ENCODE results near the gene PICK1. TPM values are rescaled to one million over a fixed set of nuclear protein-coding genes. Genes with fewer than 3 reads are reported as not detected.

The PICK1 gene
- total RNA-seq, 1 experiment from 2014 or later = 26.6 TPM

DNA sequence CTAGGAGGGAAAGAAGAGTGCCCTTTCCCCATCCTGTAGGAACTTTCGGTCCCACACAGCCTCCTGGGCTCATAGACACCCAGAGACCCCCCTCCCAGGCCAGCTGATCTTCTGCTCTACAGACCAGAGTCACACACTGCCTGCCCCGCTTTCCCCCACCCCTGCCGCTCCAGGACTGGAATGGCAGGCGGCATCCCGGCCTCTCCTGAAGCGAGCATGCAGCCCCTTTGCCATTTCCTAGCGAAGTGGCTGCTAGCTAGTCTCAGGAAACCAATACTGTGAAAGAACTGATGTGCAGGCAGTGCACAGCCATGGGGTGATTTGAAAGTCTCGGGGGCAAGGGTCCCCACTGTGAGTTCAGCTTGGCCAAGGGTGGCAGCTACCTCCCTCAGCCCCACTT is 8.3 kb downstream of the PICK1 start:
- Histone ChIP-seq H3K36me3 (ENCODE audit: insufficient read depth, low read length, poor library complexity, severe bottlenecking) (no peaks in the 10 kb centered on the region), H3K27ac (ENCODE audit: low read depth, low read length, poor library complexity, severe bottlenecking) (no peak overlapping the region), H3K4me3 (ENCODE audit: low read depth, low read length, poor library complexity, severe bottlenecking) (no peak overlapping the region), H3K27me3 (replicated peaks; ENCODE audit: insufficient read depth, low read depth, low read length, poor library complexity) (no peaks in the 10 kb centered on the region), H3K4me1 (ENCODE audit: insufficient read depth, low read length, poor library complexity, severe bottlenecking) (no peaks in the 10 kb centered on the region), H3K9me3 (ENCODE audit: low read depth, low read length, poor library complexity, severe bottlenecking) (no peaks in the 10 kb centered on the region)
- no TSS peak for BruUV-seq (replicated peaks)
- intact Hi-C loops (cut with micrococcal nuclease; ENCODE audit: unreplicated experiment) = no loop called here
- POLR2A ChIA-PET (ENCODE audit: low non-redundant PET) = no interaction called here
- TF ChIP-seq CTCF (conservative IDR thresholded peaks at IDR 0.05; ENCODE audit: low read depth, low read length) (no peak), EZH2 (IDR thresholded peaks at IDR 0.05; ENCODE audit: borderline replicate concordance, low read depth, low read length, poor library complexity, severe bottlenecking) (no peak)
- DNase-seq (ENCODE audit: low spot score) = no peak
- CTCF ChIA-PET = no interaction called here

GRCh38 chr22:38066381-38067027 is 9.3 kb downstream of the PICK1 start:
- CTCF ChIA-PET = no interaction called here
- no peaks in the 10 kb centered on the region for H3K4me1 ChIP-seq (ENCODE audit: insufficient read depth, low read length, poor library complexity, severe bottlenecking)
- DNase-seq (ENCODE audit: low spot score) = no peak
- no peak overlapping the region for H3K27ac ChIP-seq (ENCODE audit: low read depth, low read length, poor library complexity, severe bottlenecking)
- no peak for TF ChIP-seq CTCF (conservative IDR thresholded peaks at IDR 0.05; ENCODE audit: low read depth, low read length)
- no peak for TF ChIP-seq EZH2 (IDR thresholded peaks at IDR 0.05; ENCODE audit: borderline replicate concordance, low read depth, low read length, poor library complexity, severe bottlenecking)
- POLR2A ChIA-PET (ENCODE audit: low non-redundant PET) = no interaction called here
- no TSS peak for BruUV-seq (replicated peaks)
- H3K4me3 ChIP-seq (ENCODE audit: low read depth, low read length, poor library complexity, severe bottlenecking) = no peak overlapping the region
- H3K36me3 ChIP-seq (ENCODE audit: insufficient read depth, low read length, poor library complexity, severe bottlenecking) = no peaks in the 10 kb centered on the region
- no peaks in the 10 kb centered on the region for H3K9me3 ChIP-seq (ENCODE audit: low read depth, low read length, poor library complexity, severe bottlenecking)
- no peaks in the 10 kb centered on the region for H3K27me3 ChIP-seq (replicated peaks; ENCODE audit: insufficient read depth, low read depth, low read length, poor library complexity)
- intact Hi-C loops (cut with micrococcal nuclease; ENCODE audit: unreplicated experiment) = no loop called here

DNA sequence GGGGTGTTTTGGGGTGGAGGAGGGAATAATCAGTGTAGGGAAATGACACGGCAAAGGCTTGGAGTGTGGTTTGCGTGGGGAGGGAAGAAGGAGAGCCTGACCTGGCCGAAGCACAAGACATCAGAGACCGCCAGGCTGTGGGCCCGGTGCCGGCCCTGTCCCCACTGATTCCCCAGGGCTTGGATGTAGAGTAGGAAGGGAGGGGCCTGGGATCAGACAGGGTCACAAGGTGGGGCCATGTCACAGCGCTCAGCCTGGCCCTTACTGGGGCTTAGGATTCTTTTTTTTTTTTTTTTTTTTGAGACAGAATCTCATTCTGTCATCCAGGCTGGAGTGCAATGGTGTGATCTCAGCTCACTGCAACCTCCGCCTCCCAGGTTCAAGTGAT is 9.8 kb downstream of the PICK1 start:
- TF ChIP-seq EZH2 (IDR thresholded peaks at IDR 0.05; ENCODE audit: borderline replicate concordance, low read depth, low read length, poor library complexity, severe bottlenecking) (no peak), CTCF (conservative IDR thresholded peaks at IDR 0.05; ENCODE audit: low read depth, low read length) (no peak)
- intact Hi-C loops (cut with micrococcal nuclease; ENCODE audit: unreplicated experiment) = no loop called here
- CTCF ChIA-PET = no interaction called here
- POLR2A ChIA-PET (ENCODE audit: low non-redundant PET) = no interaction called here
- Histone ChIP-seq H3K9me3 (ENCODE audit: low read depth, low read length, poor library complexity, severe bottlenecking) (no peaks in the 10 kb centered on the region), H3K27me3 (replicated peaks; ENCODE audit: insufficient read depth, low read depth, low read length, poor library complexity) (no peaks in the 10 kb centered on the region), H3K4me1 (ENCODE audit: insufficient read depth, low read length, poor library complexity, severe bottlenecking) (no peaks in the 10 kb centered on the region), H3K27ac (ENCODE audit: low read depth, low read length, poor library complexity, severe bottlenecking) (no peak overlapping the region), H3K4me3 (ENCODE audit: low read depth, low read length, poor library complexity, severe bottlenecking) (no peak overlapping the region), H3K36me3 (ENCODE audit: insufficient read depth, low read length, poor library complexity, severe bottlenecking) (no peaks in the 10 kb centered on the region)
- BruUV-seq (replicated peaks) = no TSS peak
- no peak for DNase-seq (ENCODE audit: low spot score)

Measured in A673 (cell line).